Measurements from ENCODE around the gene TINAGL1.
A peak's percentile ranks its signal among the peaks of the same experiment; 100 is the strongest.
"Not testable (repeated sequence)": the region's sequence is repeated elsewhere in the genome, so short reads cannot be mapped to it uniquely, and the experiment has no call there.

Gene TINAGL1

DNA sequence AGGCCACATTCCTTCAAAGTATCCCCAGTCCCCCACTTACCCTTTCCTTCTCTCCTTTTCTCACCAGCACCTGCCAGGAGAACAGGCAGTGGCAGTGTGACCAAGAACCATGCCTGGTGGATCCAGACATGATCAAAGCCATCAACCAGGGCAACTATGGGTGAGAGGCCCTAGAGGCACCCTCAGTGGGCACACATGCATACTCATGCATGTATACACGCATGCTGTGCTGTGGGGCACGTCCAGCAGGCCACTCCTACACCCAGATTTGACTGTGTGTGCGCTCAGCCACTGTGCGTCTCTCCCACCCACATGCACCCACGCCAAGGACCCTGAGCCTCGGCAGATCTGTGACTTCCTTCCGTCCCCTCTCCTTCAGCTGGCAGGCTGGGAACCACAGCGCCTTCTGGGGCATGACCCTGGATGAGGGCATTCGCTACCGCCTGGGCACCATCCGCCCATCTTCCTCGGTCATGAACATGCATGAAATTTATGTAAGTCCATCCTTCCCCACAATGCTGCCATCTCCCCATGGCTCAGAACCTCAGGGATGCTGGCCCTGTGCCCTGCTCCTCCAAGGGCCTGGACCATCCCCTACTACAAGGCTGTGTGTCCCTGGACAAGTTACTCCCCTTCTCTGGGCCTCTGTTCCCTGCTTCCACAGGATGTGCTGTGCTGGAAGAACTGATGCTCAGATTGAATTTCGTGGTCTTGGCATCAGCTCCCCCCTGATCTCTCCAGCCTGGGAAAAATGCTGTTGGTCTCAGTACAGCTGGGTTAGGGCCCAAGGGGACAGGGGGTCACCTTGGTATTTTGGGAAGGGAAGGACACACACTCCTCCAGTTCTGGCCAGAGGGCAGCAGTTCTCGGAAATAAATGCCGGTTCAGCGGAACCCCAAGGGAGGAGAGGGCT is 7.0 kb downstream of the TINAGL1 start:
- FAIRE-seq, result no peak
- no peak for DNase-seq (ENCODE audit: insufficient read length, low spot score)

DNA sequence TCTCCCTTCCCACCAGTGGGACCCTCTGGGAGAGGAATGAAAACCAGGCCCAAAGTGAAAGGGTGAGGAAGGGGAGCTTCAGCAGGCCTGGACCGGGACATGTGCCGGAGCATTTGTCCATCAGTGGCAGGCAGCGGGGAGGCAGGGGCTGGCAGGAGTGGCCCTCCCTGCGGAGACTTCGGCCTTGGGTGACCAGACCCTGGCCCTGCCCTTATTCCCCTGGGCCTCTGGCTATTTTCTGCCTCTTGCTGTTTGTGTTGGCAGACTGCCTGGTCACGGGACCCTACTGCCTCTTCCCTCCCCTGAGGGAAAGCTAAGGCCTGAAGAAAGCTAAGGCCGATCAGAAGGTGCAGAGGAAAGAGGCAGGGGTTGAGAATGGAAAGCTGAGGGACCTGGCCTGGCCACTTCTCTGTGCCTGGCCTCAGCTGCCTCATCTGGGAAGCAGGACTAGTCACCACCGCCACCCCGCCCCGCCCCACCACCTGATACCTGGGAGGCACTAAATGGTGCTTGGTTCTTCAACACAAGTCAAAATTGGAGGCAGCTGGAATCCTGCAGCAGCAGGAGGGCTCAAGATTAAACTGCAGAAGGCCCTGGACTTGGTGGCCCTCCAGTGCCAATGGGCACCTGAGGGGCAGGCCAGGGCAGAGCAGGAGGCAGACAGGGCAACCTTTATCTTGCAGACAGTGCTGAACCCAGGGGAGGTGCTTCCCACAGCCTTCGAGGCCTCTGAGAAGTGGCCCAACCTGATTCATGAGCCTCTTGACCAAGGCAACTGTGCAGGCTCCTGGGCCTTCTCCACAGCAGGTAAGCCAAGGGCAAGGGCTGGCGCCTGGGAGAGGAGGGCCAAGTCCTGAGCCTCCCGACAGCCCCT is 7.9 kb downstream of the TINAGL1 start:
- peak; percentile 72 for DNase-seq (ENCODE audit: insufficient read length, low spot score)
- FAIRE-seq, result peak; percentile 71

DNA sequence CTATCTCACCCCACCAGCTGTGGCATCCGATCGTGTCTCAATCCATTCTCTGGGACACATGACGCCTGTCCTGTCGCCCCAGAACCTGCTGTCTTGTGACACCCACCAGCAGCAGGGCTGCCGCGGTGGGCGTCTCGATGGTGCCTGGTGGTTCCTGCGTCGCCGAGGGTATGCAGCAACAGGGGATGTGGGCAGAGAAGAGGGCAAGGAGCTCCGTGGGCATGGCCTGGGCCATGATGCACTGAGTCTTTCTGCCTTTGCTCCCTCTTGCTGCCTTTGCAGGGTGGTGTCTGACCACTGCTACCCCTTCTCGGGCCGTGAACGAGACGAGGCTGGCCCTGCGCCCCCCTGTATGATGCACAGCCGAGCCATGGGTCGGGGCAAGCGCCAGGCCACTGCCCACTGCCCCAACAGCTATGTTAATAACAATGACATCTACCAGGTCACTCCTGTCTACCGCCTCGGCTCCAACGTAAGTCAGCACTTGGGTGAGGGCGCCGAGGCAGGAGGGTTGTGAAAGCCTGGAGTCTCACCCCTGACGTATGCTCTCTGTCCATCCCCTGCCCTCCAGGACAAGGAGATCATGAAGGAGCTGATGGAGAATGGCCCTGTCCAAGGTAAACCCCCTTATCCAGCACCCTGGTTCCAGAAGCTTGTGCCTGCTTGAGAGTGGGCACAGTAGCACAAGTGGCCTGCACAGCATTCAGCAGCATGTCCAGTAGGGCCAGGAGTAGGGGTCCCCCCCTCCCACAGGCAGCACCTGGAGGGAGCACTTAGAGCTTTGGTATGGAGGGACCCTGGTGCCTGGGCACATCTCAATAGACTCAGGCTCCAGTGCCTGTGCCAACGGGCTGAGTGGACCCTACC is 8.8 kb downstream of the TINAGL1 start:
- DNase-seq (ENCODE audit: insufficient read length, low spot score) (no peak), FAIRE-seq (no peak)

DNA sequence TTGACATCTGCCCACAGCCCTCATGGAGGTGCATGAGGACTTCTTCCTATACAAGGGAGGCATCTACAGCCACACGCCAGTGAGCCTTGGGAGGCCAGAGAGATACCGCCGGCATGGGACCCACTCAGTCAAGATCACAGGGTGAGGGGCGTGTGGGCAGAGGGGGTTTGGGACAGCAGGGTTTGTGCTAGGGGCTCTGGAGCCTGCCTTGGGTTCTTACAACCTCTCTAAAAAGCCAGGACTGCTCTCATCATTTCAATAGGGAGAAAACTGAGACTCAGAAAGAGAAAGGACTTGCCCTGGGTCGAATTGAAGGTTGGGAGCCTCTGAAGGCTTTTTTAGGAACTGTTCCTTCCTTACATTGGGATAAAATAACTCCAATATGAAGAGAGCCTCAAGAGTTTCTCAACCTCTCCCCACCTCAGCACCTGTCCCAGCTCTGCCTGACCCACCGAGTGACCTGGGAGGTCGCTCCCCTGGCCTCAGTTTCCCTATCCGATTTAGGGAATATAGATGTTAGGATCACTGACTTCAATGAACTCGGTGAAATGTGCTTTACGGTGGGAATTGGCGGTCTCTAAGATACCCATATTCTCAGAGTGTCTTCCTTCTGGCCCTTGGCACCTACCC is 9.5 kb downstream of the TINAGL1 start:
- no peak for FAIRE-seq

DNA sequence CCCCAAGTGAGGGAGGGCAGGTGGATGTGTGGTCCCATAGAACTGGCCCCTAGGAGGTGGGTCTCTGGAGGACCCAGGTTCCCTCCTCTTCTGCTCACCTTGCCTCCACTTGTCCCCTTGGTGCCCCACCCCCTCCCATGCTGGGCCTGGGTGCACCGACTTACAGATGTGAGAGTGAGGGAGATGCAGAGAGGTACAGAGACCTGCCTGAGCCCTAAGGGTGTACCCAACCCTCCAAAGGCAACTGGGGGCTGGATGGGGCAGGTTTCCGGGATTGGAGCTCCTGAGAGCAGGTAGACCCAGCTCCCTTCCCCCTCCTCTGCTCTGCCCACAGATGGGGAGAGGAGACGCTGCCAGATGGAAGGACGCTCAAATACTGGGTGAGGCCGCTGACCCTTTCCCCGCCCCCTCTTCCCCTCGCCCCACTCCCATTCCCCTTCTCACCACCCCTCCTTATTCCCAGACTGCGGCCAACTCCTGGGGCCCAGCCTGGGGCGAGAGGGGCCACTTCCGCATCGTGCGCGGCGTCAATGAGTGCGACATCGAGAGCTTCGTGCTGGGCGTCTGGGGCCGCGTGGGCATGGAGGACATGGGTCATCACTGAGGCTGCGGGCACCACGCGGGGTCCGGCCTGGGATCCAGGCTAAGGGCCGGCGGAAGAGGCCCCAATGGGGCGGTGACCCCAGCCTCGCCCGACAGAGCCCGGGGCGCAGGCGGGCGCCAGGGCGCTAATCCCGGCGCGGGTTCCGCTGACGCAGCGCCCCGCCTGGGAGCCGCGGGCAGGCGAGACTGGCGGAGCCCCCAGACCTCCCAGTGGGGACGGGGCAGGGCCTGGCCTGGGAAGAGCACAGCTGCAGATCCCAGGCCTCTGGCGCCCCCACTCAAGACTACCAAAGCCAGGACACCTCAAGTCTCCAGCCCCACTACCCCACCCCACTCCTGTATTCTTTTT is 10.3 kb downstream of the TINAGL1 start:
- DNase-seq (ENCODE audit: insufficient read length, low spot score) (no peak), FAIRE-seq (no peak)

More for the DNA sequence above, 9.5 kb downstream of the TINAGL1 start:
- DNase-seq (ENCODE audit: insufficient read length, low spot score), result no peak

DNA sequence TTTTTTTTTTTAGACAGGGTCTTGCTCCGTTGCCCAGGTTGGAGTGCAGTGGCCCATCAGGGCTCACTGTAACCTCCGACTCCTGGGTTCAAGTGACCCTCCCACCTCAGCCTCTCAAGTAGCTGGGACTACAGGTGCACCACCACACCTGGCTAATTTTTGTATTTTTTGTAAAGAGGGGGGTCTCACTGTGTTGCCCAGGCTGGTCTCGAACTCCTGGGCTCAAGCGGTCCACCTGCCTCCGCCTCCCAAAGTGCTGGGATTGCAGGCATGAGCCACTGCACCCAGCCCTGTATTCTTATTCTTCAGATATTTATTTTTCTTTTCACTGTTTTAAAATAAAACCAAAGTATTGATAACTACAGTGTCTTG is 11.0 kb downstream of the TINAGL1 start:
- FAIRE-seq; DNase-seq (ENCODE audit: insufficient read length, low spot score): not testable (repeated sequence)

DNA sequence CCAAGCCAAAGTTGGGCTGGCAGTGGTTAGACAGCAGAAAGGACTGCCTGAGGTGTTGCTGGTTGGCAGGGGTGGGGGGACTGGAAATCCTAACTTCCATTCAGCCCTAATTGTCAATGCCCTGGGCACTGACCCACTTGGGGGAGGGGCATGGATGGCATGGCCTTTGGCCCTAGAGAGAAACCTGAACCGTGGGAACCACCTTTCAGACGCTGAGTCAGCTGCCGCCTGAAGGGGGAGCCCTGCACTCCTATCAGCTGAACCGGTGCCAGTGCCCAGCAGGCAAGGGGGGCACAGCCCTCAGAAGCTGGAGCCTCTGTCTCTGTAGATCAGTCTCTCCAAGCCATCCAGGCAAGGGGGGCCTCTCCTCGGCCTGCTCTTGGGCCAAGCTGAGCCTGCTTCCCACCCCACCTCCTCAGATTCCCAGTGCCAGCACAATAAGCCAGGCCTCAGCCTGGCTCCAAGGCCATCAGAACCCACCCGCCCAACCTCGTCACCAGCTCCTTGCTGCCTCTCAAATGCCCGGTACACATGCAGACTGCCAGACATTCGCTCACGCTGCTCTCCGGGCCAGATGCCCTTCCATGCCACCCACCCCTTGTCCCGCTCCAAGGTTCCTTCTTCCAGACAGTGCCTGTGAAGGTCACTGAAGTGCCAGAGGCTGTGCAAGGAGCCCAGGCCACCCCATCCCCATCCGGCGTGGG is 11.6 kb downstream of the TINAGL1 start:
- FAIRE-seq (peak; percentile 28), DNase-seq (ENCODE audit: insufficient read length, low spot score) (peak; percentile 76)

DNA sequence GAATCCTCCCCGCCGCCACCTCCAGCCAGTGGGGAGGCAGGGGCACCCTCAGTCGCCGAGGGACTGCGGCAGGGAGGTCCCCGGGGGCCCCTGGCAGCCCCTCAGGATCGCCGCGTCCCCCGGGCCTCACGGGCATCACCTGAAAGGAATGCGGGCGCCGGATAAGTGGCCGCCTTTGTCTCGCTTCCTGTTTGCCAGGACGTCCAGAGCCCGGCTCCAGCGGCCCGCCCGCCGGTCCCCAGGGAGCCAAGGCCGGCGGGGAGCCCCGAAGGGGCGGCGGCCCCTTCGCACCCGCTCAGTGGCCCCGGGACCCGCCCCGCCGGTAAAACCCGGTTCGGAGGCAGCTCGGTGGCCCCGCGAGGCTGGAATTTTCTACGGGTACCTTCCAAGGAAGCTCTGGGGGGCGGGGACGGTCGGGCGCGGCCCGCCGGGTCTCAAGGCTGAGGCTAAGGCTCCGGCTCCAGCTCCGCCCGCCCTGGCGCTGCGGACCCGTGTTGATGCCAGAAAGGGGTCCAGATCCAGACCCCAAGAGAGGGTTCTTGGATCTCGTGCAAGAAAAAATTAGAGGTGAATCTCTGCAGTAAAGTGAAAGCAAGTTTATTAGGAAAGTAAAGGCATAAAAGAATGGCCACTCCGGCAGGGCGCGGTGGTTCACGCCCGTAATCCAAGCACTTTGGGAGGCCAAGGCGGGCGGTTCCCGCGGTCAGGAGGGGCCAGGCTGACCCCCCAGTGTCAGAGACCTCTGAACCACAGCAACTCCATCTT is 12.6 kb downstream of the TINAGL1 start:
- FAIRE-seq (no peak), DNase-seq (ENCODE audit: insufficient read length, low spot score) (no peak)

DNA sequence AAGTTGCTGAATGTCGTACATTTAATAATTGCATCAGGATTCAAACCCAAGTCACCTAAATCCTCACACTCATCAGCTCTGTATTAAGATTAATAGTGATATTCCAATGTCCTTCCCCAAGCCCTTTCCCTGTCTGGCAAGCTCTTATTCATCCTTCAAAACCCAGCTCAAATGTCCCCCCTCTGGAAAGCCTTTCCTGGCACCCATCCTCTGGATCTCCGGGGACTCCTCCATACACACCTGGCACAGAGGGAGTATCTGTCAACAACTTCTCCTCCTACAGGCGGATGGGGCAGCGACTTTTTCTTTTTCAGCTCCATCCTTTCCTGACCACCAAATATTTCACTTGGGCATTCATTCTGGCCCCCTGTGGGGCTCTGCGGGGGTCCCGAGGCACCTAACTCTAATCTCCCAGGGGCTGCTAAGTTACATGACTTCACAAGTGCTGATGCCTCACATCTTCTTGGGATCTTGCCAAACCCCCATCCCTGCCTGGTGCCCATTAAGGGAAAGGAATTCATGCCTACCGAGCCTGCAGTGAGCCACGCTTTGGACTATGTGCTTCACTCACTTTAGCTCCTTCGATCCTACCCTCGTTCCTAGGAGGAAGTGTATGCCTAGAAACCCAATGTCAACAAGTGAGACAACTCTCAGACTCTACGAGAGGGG is 15.2 kb downstream of the TINAGL1 start:
- no peak for DNase-seq (ENCODE audit: insufficient read length, low spot score)
- FAIRE-seq, result peak; percentile 42

DNA sequence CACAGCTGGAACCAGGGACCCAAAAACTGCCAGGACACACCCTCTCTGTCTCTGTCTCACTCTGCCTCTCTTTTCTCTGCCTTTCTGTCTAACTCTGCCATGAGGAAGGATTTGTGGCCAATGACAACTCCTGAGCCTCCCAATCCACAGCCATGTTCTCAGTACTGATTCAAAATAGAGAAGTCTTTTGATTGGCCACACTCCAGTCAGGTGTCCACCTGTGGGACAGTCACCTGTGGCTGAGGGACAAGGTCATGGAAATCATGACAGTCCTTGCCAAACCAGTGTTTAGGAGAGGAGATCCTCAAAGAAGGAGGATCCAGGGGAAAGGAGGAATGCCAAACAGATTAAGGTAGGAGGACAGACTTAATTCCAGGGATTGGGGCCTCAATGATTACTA is 15.8 kb downstream of the TINAGL1 start:
- FAIRE-seq, result no peak
- DNase-seq (ENCODE audit: insufficient read length, low spot score), result no peak

DNA sequence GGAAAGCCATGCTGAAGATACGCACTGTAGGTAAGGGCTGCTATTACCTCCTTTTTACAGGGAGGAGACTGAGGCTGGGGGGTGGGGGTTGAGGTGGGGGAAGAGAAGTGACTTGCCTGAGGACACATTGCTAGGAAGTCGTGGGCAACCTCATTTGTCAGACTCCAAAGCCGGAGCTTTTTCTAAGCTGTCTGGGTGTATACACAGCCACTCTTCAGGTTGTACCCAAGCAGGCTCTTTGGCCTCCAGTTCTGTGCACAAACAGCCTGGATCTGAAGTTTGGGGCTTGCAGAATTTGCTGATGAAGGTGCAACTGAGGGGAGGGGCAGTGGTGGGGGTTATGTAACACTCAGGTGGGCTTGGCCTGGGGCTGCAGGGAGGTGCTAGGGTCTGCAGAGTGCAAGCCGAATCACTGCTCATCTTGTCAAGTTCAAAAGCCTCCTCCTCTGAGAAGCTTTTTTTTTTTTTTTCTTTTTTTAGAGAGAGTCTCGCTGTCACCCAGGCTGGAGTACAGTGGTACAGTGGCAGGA is 16.9 kb downstream of the TINAGL1 start:
- DNase-seq (ENCODE audit: insufficient read length, low spot score) (no peak), FAIRE-seq (no peak)

DNA sequence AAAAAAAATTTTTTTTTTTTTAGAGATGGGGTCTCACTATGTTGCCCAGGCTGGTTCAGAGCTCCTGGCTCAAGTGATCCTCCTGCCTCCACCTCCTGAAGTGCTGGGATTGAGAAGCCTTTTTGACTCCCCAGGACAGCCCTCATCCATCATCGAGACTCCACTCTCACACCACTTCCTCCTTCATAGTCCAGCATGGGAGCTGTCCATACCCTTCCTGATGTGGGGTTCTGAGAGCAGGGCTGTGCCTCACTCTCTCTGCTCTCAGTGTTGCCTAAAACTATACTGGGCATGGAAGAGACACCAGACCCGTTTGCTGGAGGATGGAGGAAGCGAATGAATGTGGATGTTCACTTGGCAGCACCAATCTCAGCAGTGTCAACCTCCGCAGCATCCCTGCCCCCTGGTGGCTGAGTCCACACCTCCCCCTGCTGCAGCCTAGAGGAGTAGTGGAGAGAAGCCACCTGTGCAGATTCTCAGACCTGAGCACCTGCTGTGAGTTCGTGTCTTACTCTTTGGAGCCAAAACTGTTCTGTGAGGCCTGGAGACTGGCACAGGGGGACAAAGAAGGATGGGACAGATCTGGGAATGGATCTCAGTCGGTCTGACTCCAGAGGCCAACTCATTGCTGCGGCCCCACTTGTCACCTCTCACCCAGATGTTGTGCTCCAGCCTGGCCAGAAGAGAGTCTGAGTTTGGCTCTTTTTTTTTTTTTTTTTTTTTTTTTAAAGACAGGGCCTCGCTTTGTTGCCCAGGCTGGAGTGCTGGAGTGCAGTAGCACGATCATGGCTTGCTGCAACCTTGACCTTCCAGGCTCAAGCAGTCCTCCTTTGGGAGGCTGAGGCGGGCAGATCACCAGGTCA is 17.7 kb downstream of the TINAGL1 start:
- FAIRE-seq, result peak; percentile 78
- DNase-seq (ENCODE audit: insufficient read length, low spot score), result peak; percentile 69

DNA sequence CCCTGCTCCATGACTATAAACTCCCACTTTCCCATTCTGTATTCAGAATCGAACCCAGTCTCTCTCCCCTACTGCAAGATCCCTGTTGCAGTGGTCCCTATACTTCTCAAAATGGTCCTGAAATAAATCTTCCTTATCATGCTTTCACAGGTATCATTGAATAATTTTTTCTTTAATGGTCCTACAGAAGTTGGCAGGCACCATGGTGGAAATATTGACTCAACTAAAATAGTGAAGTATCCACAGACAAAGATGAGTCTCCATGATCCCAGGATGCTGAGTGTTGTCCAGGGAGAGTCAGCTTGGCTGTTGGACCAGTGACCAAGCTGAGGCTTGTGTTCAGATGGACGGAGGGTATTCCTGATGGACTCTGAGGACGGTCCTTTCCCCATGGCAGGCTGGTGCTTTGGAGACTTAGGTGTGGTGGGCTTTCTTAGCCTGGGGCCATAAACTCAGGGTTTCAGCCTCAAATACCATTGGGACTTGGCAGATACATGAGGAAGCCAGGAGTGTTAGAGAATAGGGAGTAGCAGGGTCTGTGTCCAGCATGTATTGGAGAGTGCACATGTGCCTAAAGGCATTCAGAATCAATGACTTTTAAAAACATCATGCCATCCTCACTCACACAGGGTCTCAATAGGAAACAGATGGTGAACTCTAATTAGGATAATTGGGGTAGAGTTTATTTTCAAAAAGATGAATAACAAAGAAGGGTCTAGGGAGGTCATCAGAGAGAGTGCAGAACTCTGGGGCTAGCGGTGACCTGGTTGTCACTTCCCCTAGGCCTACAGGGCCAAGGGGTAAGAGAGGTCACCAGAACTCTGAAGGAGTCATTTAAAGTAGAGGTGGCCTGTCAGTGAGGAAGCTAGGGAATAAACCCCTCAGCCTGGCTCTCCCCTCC is 19.8 kb downstream of the TINAGL1 start:
- FAIRE-seq (no peak), DNase-seq (ENCODE audit: insufficient read length, low spot score) (no peak)

DNA sequence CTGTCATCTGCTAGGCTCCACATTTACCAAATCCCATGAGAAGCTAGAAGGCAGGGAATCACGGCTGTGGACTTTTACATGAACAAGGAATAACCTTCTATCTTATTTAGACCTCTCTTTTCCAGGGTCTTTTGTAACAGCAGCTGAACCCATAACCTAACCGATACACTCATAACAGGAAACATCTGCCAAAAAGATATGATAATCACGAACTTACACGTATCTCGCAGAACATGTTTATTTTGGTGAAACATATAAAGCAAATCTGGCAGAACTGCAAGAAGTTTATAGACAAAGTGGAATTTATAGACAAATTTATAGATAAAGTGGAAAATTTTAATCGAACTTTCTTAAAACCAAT is 20.4 kb downstream of the TINAGL1 start:
- FAIRE-seq (no peak), DNase-seq (ENCODE audit: insufficient read length, low spot score) (no peak)

DNA sequence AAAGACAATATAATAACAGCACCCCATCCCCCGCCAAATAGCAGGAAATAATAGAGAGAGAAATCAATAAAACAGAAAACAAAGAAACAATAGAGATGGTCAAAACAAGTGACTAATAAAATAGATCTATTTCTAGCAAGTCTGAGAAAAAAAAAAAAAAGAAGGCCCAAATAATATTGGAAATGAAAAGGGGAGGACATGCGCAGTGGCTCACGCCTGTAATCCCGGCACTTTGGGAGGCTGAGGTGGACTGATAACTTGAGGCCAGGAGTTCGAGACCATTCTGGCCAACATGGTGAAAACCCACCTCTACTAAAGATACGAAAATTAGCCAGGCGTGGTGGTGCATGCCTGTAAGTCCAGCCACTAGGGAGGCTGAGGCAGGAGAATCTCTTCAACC is 22.7 kb downstream of the TINAGL1 start:
- DNase-seq (ENCODE audit: insufficient read length, low spot score), result no peak
- no peak for FAIRE-seq

All from HTR-8/SVneo (cell line).